OCI-LY1 (cell line): ENCODE data around the gene ITGB8.

Source experiments
- EZH2 ChIP-seq: fragments of 200-600 bp; sonication (generic), shearing (Covaris generic); IDR thresholded peaks from 2 replicates; pipeline ENCODE4 v1.8.0; 2017; ENCODE audit warnings: borderline replicate concordance, mixed run types, mild to moderate bottlenecking, antibody characterized with exemption, low read length, moderate library complexity, mixed read lengths
- TF ChIP-seq, protein P1 (sequence below): fragments of 200-600 bp; sonication (generic), shearing (Covaris generic); IDR thresholded peaks from 2 replicates; pipeline ENCODE4 v1.5.1; 2017; ENCODE audit warnings: mild to moderate bottlenecking, antibody characterized with exemption, low read length, moderate library complexity, mixed read lengths

DNA sequence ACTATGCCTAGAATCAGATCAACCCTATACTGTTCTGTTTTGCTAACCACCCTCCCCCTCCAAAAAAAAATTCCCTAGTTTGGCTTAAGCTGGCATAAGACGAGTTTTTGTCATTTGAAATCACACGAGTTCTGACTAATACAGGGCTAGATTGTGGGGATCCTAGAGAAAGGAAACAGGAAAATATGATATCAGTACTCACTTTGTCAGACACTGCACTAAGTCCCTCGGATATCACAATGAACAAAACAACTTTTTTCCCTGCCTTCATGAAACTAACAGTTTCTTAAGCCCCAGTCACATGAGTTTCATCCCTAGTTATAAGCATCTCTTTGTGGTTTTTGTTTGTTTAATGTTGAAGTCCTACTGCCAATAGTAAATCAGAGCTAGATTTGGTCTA, 118.5 kb downstream of the ITGB8 start:
- TF ChIP-seq, protein P1, sequence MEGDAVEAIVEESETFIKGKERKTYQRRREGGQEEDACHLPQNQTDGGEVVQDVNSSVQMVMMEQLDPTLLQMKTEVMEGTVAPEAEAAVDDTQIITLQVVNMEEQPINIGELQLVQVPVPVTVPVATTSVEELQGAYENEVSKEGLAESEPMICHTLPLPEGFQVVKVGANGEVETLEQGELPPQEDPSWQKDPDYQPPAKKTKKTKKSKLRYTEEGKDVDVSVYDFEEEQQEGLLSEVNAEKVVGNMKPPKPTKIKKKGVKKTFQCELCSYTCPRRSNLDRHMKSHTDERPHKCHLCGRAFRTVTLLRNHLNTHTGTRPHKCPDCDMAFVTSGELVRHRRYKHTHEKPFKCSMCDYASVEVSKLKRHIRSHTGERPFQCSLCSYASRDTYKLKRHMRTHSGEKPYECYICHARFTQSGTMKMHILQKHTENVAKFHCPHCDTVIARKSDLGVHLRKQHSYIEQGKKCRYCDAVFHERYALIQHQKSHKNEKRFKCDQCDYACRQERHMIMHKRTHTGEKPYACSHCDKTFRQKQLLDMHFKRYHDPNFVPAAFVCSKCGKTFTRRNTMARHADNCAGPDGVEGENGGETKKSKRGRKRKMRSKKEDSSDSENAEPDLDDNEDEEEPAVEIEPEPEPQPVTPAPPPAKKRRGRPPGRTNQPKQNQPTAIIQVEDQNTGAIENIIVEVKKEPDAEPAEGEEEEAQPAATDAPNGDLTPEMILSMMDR = no peak
- TF ChIP-seq EZH2 = no peak
